GM21360 (cell line): ENCODE data around the gene MAML3.

Experiments used
- ATAC-seq: cut with Tn5 transposase; IDR thresholded peaks from one replicate; pipeline ENCODE4 v1.9.1; 2021; ENCODE audit warnings: mild to moderate bottlenecking, moderate library complexity; ENCODE audit not compliant: unreplicated experiment

The MAML3 gene

GRCh38 chr4:139880841-139881240, 273.1 kb downstream of the MAML3 start:
- no peak for ATAC-seq

DNA sequence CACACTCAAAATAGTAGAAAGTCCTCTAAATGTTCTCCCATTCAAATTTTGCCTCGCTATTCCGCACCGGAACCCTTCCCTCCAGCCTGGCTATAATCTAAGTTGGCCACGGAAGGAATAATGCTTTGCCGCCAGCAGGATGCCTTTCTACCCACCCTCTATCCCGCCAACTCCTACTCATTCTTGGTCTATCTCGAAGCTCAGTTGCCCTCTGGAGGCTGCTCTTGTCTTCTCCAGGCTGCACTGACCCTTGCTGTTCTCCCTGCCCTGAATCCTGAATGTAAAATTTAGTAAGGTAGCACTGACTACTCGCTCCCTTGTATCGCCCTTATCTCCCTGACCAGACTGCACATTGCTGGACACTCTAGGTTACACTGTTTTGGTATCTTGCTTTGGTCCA, 275.9 kb downstream of the MAML3 start:
- ATAC-seq, result no peak

DNA sequence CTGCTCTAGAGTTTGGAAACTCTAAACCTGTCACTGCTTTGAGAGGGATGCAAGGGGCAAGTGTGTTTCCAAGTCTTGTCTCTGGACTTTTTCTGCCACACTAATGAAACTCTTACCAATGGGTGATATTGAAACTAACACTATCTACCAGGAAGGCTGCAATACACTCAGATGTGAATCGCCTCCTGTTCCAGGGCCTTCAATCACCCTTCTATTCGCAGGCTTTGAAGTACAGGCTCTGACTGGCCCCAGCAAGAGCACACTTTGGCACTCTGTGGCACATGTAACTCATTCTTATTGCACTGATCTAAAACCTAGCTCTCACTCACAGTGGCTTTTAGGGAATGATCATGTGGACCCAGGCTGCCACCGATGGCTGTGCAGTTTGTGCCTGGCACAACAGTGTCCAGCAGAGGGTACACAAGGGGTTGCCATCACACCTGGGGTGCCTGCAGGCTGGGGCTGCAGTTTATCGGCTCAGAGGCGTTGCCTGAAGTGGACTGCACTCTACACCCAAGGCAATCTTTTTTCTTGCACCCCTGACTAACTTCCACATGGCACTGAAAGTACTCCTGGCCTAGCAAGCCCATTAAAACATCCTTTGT, 277.5 kb downstream of the MAML3 start:
- ATAC-seq, result no peak

DNA sequence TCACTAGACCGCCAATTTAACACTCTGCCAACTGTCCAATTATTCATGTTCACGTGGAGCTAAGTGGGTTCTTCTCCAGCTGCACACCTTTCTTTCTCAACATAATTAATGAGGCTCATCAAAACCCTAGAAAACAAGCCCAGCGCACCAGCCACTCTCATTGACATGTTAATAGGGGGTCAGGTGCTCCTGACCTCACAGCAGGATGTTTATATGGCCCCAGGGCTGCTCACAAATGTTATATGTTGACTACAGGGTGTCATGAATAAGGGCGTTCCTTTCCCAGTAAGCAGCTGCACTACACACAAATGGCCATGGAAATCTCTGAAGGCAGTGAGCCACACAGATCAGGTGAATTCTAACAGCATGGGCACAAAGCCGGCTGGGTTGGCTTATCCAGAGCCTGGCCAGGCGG, 278.6 kb downstream of the MAML3 start:
- no peak for ATAC-seq

- no peak for ATAC-seq
These were observed 280.7 kb downstream of the MAML3 start for GRCh38 chr4:139873111-139873860.

- ATAC-seq, result no peak
These were observed 281.7 kb downstream of the MAML3 start for GRCh38 chr4:139872274-139872673.

GRCh38 chr4:139869810-139870209, 284.2 kb downstream of the MAML3 start:
- no peak for ATAC-seq

GRCh38 chr4:139866276-139866962, 287.6 kb downstream of the MAML3 start:
- no peak for ATAC-seq

- ATAC-seq, result no peak
These were observed 288.4 kb downstream of the MAML3 start for GRCh38 chr4:139865537-139865936.

DNA sequence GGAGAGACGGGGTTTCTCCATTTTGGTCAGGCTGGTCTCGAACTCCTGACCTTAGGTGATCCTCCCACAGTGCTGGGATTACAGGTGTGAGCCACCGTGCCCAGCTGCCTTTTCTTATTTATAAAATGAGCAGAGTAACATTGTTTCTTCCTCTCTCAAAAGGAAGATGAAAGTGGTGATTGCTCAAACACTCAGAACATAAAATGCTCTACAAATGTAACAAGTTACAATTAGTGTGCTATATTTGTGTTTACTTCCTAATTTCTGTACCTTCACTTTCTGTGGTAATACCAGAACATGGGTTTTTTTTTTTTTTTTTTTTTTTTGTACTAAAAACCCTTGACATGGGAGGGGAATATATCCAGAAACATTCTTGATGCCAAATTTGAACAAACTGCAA, 290.5 kb downstream of the MAML3 start:
- ATAC-seq, result no peak

GRCh38 chr4:139861471-139861870, 292.5 kb downstream of the MAML3 start:
- ATAC-seq, result no peak

GRCh38 chr4:139860435-139861024, 293.5 kb downstream of the MAML3 start:
- ATAC-seq, result no peak

- ATAC-seq, result no peak
These were observed 294.1 kb downstream of the MAML3 start for GRCh38 chr4:139859876-139860275.

GRCh38 chr4:139858436-139859205, 295.4 kb downstream of the MAML3 start:
- ATAC-seq, result peak; percentile 93

DNA sequence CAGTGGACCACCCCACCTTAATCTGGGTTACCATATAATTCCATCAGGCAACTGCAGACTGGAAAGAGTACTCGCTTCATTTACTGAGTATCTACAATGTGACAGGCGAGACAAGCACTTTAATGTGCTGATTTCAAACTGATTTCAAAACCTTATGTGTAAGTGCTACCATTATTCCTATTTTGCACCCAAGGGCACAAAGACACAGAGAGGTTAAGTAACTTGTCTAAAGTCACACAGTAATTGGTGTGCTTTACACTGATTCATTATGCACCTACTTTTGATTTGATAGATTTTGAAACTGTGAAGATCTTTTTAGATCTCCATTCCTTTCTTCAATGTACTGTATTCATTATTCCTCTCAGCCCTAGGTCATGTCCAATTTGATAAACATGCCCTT, 296.0 kb downstream of the MAML3 start:
- no peak for ATAC-seq

GRCh38 chr4:139857021-139857420, 297.0 kb downstream of the MAML3 start:
- ATAC-seq, result no peak

GRCh38 chr4:139854668-139855403, 299.1 kb downstream of the MAML3 start:
- no peak for ATAC-seq

DNA sequence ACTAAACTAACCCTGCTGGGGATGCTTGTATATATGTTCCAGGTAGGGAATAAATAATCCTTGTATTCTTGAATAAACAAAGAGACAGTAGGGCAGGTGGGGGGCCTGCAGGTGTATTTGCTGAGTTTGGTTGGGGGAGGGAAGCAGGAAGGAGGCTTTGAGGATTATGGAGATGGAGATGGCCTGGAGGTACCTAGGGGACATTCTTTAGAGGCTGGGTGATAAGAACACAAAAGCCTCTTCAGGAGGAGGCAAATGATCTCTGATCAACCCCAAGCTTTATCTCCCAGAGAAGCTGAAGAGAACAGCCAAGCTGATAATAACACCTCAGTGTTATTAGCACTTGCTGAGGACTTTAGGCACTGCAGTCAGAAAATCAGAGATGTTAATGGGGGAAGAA, 300.7 kb downstream of the MAML3 start:
- no peak for ATAC-seq

GRCh38 chr4:139852612-139853269, 301.2 kb downstream of the MAML3 start:
- no peak for ATAC-seq

GRCh38 chr4:139851639-139852038, 302.3 kb downstream of the MAML3 start:
- no peak for ATAC-seq
